ENCODE measurements around the gene RBM19.

Gene RBM19

GRCh38 chr12:113932381-113933196 is 33.5 kb downstream of the RBM19 start:
- H3K27me3 ChIP-seq (ENCODE audit: insufficient read depth, poor library complexity, severe bottlenecking): no peaks in the 10 kb centered on the region
- peaks cover 30% of the 10 kb centered on the region for H3K36me3 ChIP-seq (ENCODE audit: low read depth)
- H3K4me3 ChIP-seq (ENCODE audit: severe bottlenecking): no peak overlapping the region
- DNase-seq (ENCODE audit: low spot score): no peak
- no peak for ATAC-seq (ENCODE audit: low read depth)
- TF ChIP-seq CTCF (IDR thresholded peaks at IDR 0.05; ENCODE audit: poor library complexity, severe bottlenecking): no peak
- no peaks in the 10 kb centered on the region for H3K9me3 ChIP-seq (ENCODE audit: severe bottlenecking)
- no peak overlapping the region for H3K27ac ChIP-seq (ENCODE audit: poor library complexity, severe bottlenecking)
- H3K4me1 ChIP-seq (ENCODE audit: insufficient read depth, poor library complexity, severe bottlenecking): no peaks in the 10 kb centered on the region

GRCh38 chr12:113931517-113931916 is 34.6 kb downstream of the RBM19 start:
- Histone ChIP-seq H3K36me3 (ENCODE audit: low read depth) (peaks cover 37% of the 10 kb centered on the region), H3K9me3 (ENCODE audit: severe bottlenecking) (no peaks in the 10 kb centered on the region), H3K4me3 (ENCODE audit: severe bottlenecking) (no peak overlapping the region), H3K27ac (ENCODE audit: poor library complexity, severe bottlenecking) (no peak overlapping the region), H3K4me1 (ENCODE audit: insufficient read depth, poor library complexity, severe bottlenecking) (no peaks in the 10 kb centered on the region), H3K27me3 (ENCODE audit: insufficient read depth, poor library complexity, severe bottlenecking) (no peaks in the 10 kb centered on the region)
- no peak for DNase-seq (ENCODE audit: low spot score)
- TF ChIP-seq CTCF (IDR thresholded peaks at IDR 0.05; ENCODE audit: poor library complexity, severe bottlenecking): no peak
- ATAC-seq (ENCODE audit: low read depth): no peak

GRCh38 chr12:113930249-113930648 is 35.9 kb downstream of the RBM19 start:
- ATAC-seq (ENCODE audit: low read depth): no peak
- no peak overlapping the region for H3K27ac ChIP-seq (ENCODE audit: poor library complexity, severe bottlenecking)
- H3K4me3 ChIP-seq (ENCODE audit: severe bottlenecking): no peak overlapping the region
- no peaks in the 10 kb centered on the region for H3K4me1 ChIP-seq (ENCODE audit: insufficient read depth, poor library complexity, severe bottlenecking)
- H3K27me3 ChIP-seq (ENCODE audit: insufficient read depth, poor library complexity, severe bottlenecking): no peaks in the 10 kb centered on the region
- TF ChIP-seq CTCF (IDR thresholded peaks at IDR 0.05; ENCODE audit: poor library complexity, severe bottlenecking): no peak
- H3K9me3 ChIP-seq (ENCODE audit: severe bottlenecking): no peaks in the 10 kb centered on the region
- peaks cover 35% of the 10 kb centered on the region for H3K36me3 ChIP-seq (ENCODE audit: low read depth)
- DNase-seq (ENCODE audit: low spot score): no peak

GRCh38 chr12:113929312-113929989 is 36.7 kb downstream of the RBM19 start:
- Histone ChIP-seq H3K27me3 (ENCODE audit: insufficient read depth, poor library complexity, severe bottlenecking) (no peaks in the 10 kb centered on the region), H3K9me3 (ENCODE audit: severe bottlenecking) (no peaks in the 10 kb centered on the region), H3K4me3 (ENCODE audit: severe bottlenecking) (no peak overlapping the region), H3K4me1 (ENCODE audit: insufficient read depth, poor library complexity, severe bottlenecking) (no peaks in the 10 kb centered on the region), H3K36me3 (ENCODE audit: low read depth) (peaks cover 31% of the 10 kb centered on the region), H3K27ac (ENCODE audit: poor library complexity, severe bottlenecking) (no peak overlapping the region)
- no peak for ATAC-seq (ENCODE audit: low read depth)
- TF ChIP-seq CTCF (IDR thresholded peaks at IDR 0.05; ENCODE audit: poor library complexity, severe bottlenecking): no peak
- DNase-seq (ENCODE audit: low spot score): no peak

GRCh38 chr12:113926788-113927187 is 39.3 kb downstream of the RBM19 start:
- DNase-seq (ENCODE audit: low spot score) (no peak), ATAC-seq (ENCODE audit: low read depth) (no peak)
- peaks cover 27% of the 10 kb centered on the region for H3K36me3 ChIP-seq (ENCODE audit: low read depth)
- no peaks in the 10 kb centered on the region for H3K4me1 ChIP-seq (ENCODE audit: insufficient read depth, poor library complexity, severe bottlenecking)
- H3K4me3 ChIP-seq (ENCODE audit: severe bottlenecking): no peak overlapping the region
- no peak overlapping the region for H3K27ac ChIP-seq (ENCODE audit: poor library complexity, severe bottlenecking)
- H3K9me3 ChIP-seq (ENCODE audit: severe bottlenecking): no peaks in the 10 kb centered on the region
- no peaks in the 10 kb centered on the region for H3K27me3 ChIP-seq (ENCODE audit: insufficient read depth, poor library complexity, severe bottlenecking)
- TF ChIP-seq CTCF (IDR thresholded peaks at IDR 0.05; ENCODE audit: poor library complexity, severe bottlenecking): no peak

Data from RWPE2 (cell line).